ENCODE measurements around the gene RIT2. TPM values are rescaled to one million over a fixed set of nuclear protein-coding genes. Genes with fewer than 3 reads are reported as not detected.

The RIT2 gene
- total RNA-seq, 4 donors from 2014 or later = not detected

DNA sequence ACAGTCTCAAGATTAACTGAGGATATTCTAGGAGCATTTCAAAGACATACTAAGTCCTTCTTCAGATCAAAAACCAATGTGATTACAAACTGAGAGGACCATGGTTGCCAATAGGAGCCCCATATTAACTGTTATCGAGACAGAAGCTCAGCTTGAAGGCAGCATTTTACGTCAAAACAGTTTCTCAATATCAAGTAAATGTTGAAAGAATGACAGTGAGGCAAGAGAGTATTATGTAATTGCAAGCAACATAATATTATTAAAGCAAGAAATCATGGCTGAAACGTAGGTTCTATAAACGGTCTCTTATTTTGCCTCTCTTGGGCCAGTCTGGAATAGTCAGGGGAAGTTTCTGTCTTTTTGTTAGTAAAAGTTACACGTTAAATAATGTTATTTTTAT is 22.9 kb downstream of the RIT2 start:
- Histone ChIP-seq H3K27me3 (no peaks in the 10 kb centered on the region), H3K4me1 (no peaks in the 10 kb centered on the region), H3K4me3 (no peak overlapping the region), H3K36me3 (no peaks in the 10 kb centered on the region), H3K9me3 (no peaks in the 10 kb centered on the region), H3K27ac (no peak overlapping the region)
- no peak for TF ChIP-seq EP300 (IDR thresholded peaks at IDR 0.05)
- no peak for TF ChIP-seq POLR2A (IDR thresholded peaks at IDR 0.05)
- TF ChIP-seq, protein P1, sequence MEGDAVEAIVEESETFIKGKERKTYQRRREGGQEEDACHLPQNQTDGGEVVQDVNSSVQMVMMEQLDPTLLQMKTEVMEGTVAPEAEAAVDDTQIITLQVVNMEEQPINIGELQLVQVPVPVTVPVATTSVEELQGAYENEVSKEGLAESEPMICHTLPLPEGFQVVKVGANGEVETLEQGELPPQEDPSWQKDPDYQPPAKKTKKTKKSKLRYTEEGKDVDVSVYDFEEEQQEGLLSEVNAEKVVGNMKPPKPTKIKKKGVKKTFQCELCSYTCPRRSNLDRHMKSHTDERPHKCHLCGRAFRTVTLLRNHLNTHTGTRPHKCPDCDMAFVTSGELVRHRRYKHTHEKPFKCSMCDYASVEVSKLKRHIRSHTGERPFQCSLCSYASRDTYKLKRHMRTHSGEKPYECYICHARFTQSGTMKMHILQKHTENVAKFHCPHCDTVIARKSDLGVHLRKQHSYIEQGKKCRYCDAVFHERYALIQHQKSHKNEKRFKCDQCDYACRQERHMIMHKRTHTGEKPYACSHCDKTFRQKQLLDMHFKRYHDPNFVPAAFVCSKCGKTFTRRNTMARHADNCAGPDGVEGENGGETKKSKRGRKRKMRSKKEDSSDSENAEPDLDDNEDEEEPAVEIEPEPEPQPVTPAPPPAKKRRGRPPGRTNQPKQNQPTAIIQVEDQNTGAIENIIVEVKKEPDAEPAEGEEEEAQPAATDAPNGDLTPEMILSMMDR (IDR thresholded peaks at IDR 0.05) = no peak
- 86 to 87% methylated on average over 5 of the region's 5 CpGs for WGBS, 2 donors
- no peak for DNase-seq (ENCODE audit: low spot score in 2 of 2)

- Histone ChIP-seq H3K4me3 (no peak overlapping the region), H3K27me3 (no peaks in the 10 kb centered on the region), H3K27ac (no peak overlapping the region), H3K9me3 (no peaks in the 10 kb centered on the region), H3K36me3 (no peaks in the 10 kb centered on the region), H3K4me1 (no peaks in the 10 kb centered on the region)
- no peak for TF ChIP-seq POLR2A (IDR thresholded peaks at IDR 0.05)
- TF ChIP-seq, protein P1 (IDR thresholded peaks at IDR 0.05) = no peak
- no peak for DNase-seq (ENCODE audit: low spot score in 2 of 2)
Observed at GRCh38 chr18:43081396-43081795, 34.1 kb downstream of the RIT2 start.

DNA sequence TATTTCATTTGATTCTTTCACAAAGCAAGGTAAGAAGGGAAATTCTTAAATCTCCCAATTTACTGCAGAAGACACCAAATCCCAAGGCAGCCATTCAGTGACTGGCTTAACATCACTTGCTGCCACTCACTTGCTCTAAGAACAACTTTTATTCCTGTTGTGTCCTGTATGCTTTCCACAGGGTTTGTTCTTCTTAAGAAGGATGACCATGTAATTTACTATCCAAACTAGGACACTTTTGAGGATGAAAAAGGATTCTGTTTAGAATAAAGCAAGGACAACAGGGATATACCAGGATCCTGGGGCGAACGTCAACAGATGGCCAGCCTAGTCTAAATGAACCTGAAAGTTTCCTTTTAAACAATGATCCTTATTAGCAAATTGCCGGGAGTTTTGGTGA is 34.8 kb downstream of the RIT2 start:
- TF ChIP-seq POLR2A (IDR thresholded peaks at IDR 0.05) = no peak
- no peak for TF ChIP-seq EP300 (IDR thresholded peaks at IDR 0.05)
- TF ChIP-seq, protein P1 (IDR thresholded peaks at IDR 0.05) = no peak
- H3K27me3 ChIP-seq = no peaks in the 10 kb centered on the region
- no peaks in the 10 kb centered on the region for H3K4me1 ChIP-seq
- no peak for DNase-seq (ENCODE audit: low spot score in 2 of 2)
- H3K4me3 ChIP-seq = no peak overlapping the region
- no peaks in the 10 kb centered on the region for H3K36me3 ChIP-seq
- WGBS, 2 donors = 83 to 86% methylated on average over 3 of the region's 3 CpGs
- H3K27ac ChIP-seq = no peak overlapping the region
- no peaks in the 10 kb centered on the region for H3K9me3 ChIP-seq

GRCh38 chr18:43079422-43079821 is 36.1 kb downstream of the RIT2 start:
- TF ChIP-seq, protein P1 (IDR thresholded peaks at IDR 0.05) = no peak
- no peak for TF ChIP-seq POLR2A (IDR thresholded peaks at IDR 0.05)
- Histone ChIP-seq H3K27ac (no peak overlapping the region), H3K4me3 (no peak overlapping the region), H3K27me3 (no peaks in the 10 kb centered on the region), H3K36me3 (no peaks in the 10 kb centered on the region), H3K4me1 (no peaks in the 10 kb centered on the region), H3K9me3 (no peaks in the 10 kb centered on the region)
- no peak for DNase-seq (ENCODE audit: low spot score in 2 of 2)
- WGBS, 2 donors = 74 to 75% methylated on average over 4 of the region's 4 CpGs

DNA sequence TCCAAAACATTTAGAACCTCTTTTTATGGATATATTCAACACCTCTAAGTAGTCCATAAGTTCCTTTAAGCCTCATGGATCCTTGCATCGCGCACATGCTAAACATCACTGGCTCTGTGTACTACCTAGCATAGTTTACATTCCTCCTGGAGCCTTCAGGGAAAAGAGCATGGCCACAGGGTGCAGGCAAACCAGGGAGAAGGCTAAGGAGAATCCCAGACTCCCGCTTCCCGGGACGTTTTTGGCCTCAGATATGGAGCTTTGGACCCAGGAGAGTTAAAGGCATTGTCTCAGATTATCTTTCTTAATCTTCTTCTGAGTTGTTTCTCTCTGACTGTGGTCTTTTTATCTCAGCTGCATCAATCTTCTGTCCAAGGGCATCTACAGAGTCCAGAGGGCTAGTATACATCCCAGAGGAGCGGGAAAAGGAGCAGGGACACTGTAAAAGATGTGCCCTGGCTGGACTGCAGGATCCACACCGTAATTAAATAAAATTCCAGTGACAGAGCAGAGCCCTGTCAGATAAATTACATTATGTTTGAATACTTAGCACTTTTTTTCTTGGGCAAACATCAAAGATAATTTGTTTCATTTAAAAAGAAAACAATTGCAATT is 36.9 kb downstream of the RIT2 start:
- H3K9me3 ChIP-seq = no peaks in the 10 kb centered on the region
- DNase-seq (ENCODE audit: low spot score in 2 of 2) = no peak

More for the DNA sequence above, 36.9 kb downstream of the RIT2 start:
- WGBS, 2 donors = 65 to 68% methylated on average over 7 of the region's 7 CpGs
- TF ChIP-seq, protein P1 (IDR thresholded peaks at IDR 0.05) = no peak
- no peak for TF ChIP-seq POLR2A (IDR thresholded peaks at IDR 0.05)
- no peak for TF ChIP-seq EP300 (IDR thresholded peaks at IDR 0.05)
- no peak overlapping the region for H3K27ac ChIP-seq
- H3K27me3 ChIP-seq = no peaks in the 10 kb centered on the region
- no peak overlapping the region for H3K4me3 ChIP-seq
- H3K4me1 ChIP-seq = no peaks in the 10 kb centered on the region
- no peaks in the 10 kb centered on the region for H3K36me3 ChIP-seq

Data from tibial nerve (tissue), 4 donors.